CD4-positive, alpha-beta memory T cell (primary cell): Measurements from ENCODE around the gene RNF133. TPM values are rescaled to one million over a fixed set of nuclear protein-coding genes. Genes with fewer than 3 reads are reported as not detected.
"Not testable (repeated sequence)": the region's sequence is repeated elsewhere in the genome, so short reads cannot be mapped to it uniquely, and the experiment has no call there.

ENCODE experiments used
- CTCF ChIA-PET: fragments of 350-600 bp; sonication (Branson Sonifier 250); formaldehyde crosslinking; loops from one replicate; lab custom pipeline; 2021; ENCODE audit warnings: inconsistent platforms; ENCODE audit not compliant: partially characterized antibody; lab: Charles Lee
- POLR2A ChIA-PET: fragments of 350-600 bp; sonication (Branson Sonifier 250); formaldehyde crosslinking; loops from one replicate; lab custom pipeline; 2021; ENCODE audit not compliant: partially characterized antibody; lab: Charles Lee
- DNase-seq, 5 donors: peaks; one replicate each; pipeline versions ENCODE4 v3.0.0 to v3.0.0-alpha.2; 2020 to 2022; ENCODE audit warnings: mixed read lengths in 1 of 5
- H3K27ac ChIP-seq: one replicate; pipeline ENCODE4 v1.7.0; 2013; ENCODE audit warnings: low read depth, low read length
- H3K27me3 ChIP-seq: 2 replicates; pipeline ENCODE4 v1.7.0; 2013; ENCODE audit warnings: mild to moderate bottlenecking, low read length, moderate library complexity; ENCODE audit not compliant: insufficient read depth
- H3K36me3 ChIP-seq: 2 replicates; pipeline ENCODE4 v1.7.0; 2013; ENCODE audit warnings: mild to moderate bottlenecking, low read length, moderate library complexity; ENCODE audit not compliant: insufficient read depth
- H3K4me1 ChIP-seq: 2 replicates; pipeline ENCODE4 v1.7.0; 2013; ENCODE audit warnings: mild to moderate bottlenecking, low read length, moderate library complexity; ENCODE audit not compliant: insufficient read depth
- H3K4me3 ChIP-seq, 2 donors: one replicate each; pipeline ENCODE4 v1.7.0; 2013; ENCODE audit warnings: low read length in 2 of 2, mild to moderate bottlenecking in 1 of 2
- H3K9me3 ChIP-seq, 2 donors: one replicate each; pipeline ENCODE4 v1.7.0; 2013; ENCODE audit warnings: low read length in 2 of 2, control low read depth in 1 of 2; ENCODE audit not compliant: control insufficient read depth in 1 of 2
- H3K27ac Mint-ChIP-seq, 7 donors: one replicate each; pipeline ENCODE4 v1.8.0; 2020 to 2021; ENCODE audit warnings: mixed read lengths in 7 of 7, mild to moderate bottlenecking in 6 of 7, inconsistent platforms in 3 of 7, moderate library complexity in 3 of 7
- H3K27me3 Mint-ChIP-seq, 2 donors: one replicate each; pipeline ENCODE4 v1.8.0; 2020 to 2021; ENCODE audit warnings: mixed read lengths in 2 of 2
- H3K36me3 Mint-ChIP-seq, 2 donors: one replicate each; pipeline ENCODE4 v1.8.0; 2020 to 2021; ENCODE audit warnings: mixed read lengths in 2 of 2, inconsistent platforms in 1 of 2, mild to moderate bottlenecking in 1 of 2
- H3K4me1 Mint-ChIP-seq, 4 donors: one replicate each; pipeline ENCODE4 v1.8.0; 2020 to 2021; ENCODE audit warnings: mixed read lengths in 4 of 4, mild to moderate bottlenecking in 1 of 4
- H3K4me3 Mint-ChIP-seq, 8 donors: one replicate each; pipeline ENCODE4 v1.8.0; 2020 to 2021; ENCODE audit warnings: mixed read lengths in 8 of 8, mild to moderate bottlenecking in 7 of 8, moderate library complexity in 6 of 8, inconsistent platforms in 3 of 8
- H3K9me3 Mint-ChIP-seq, 8 donors: one replicate each; pipeline ENCODE4 v1.8.0; 2020 to 2021; ENCODE audit warnings: mixed read lengths in 8 of 8, mild to moderate bottlenecking in 5 of 8, inconsistent platforms in 3 of 8, moderate library complexity in 1 of 8
- intact Hi-C: fragments of 100-400 bp; cut with micrococcal nuclease; formaldehyde crosslinking; loops from one replicate; pipeline ENCODE4 v1.15.1; 2023
- polyA plus RNA-seq, 2 donors: library from polyadenylated mRNA; unstranded; fragments of 300-500 nt; fragmentation: Illumina TruSeq; gene quantifications; one replicate each; pipeline ENCODE4 v1.2.3, GENCODE V29; 2021
- total RNA-seq, 2 experiments: library from RNA; stranded (reverse); gene quantifications; one replicate each; pipeline ENCODE4 v1.2.3, GENCODE V29; 2021

Gene RNF133
- total and polyA plus RNA-seq, 4 experiments from 2014 or later, result not detected

DNA sequence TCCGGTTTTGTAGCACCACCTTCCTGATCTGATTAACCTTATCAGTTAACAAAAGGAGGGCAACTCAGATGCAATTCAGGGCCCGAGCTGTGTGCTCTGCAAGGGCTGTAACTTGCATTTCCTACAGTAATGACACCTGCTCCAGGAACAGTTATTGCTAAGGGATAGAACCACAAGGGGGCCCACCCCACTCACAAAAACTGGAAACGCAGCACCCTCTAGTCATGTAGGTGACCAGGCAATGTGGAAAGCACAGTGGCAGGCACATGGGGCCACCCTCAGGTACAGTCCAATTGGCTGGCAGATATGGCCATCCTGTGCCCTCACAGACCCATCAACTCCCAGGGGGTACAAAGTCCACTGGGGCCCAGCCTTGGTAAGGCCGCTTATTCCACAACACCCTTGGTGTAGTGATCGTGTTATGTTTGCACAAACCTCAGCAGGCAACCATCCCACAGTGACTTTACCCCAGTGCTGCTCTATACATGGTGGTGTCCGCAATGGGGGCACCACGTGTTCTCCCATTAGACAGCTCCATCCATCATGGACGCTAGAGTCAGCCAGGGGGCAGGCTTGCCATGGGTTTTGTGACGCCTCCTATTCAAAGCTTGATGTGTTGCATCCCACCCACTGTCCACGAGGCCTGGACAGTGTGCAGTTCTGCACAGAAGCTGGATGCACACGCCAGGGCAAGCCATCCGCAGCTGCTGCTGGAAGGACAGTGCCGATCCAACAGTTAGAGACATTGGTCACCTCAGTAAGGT, 9.4 kb downstream of the RNF133 start:
- H3K27ac Mint-ChIP-seq, result no peak overlapping the region
- H3K27me3 Mint-ChIP-seq, result no peaks in the 10 kb centered on the region
- peaks cover 0 to 14% (median 7%) of the 10 kb centered on the region in 8 donors for H3K9me3 Mint-ChIP-seq
- Histone ChIP-seq H3K27me3 (no peaks in the 10 kb centered on the region), H3K4me1 (no peaks in the 10 kb centered on the region), H3K9me3 (no peaks in the 10 kb centered on the region), H3K4me3 (no peak overlapping the region), H3K27ac (no peak overlapping the region), H3K36me3 (no peaks in the 10 kb centered on the region)
- POLR2A ChIA-PET, result no interaction called here
- H3K36me3 Mint-ChIP-seq, result no peaks in the 10 kb centered on the region
- no peak overlapping the region for H3K4me3 Mint-ChIP-seq
- no peak for DNase-seq
- intact Hi-C loops, result loop anchor here (2.0 kb wide), 1 partner anchor 57 kb away; no protein-coding TSS in a partner anchor
- CTCF ChIA-PET, result no interaction called here
- no peaks in the 10 kb centered on the region for H3K4me1 Mint-ChIP-seq

DNA sequence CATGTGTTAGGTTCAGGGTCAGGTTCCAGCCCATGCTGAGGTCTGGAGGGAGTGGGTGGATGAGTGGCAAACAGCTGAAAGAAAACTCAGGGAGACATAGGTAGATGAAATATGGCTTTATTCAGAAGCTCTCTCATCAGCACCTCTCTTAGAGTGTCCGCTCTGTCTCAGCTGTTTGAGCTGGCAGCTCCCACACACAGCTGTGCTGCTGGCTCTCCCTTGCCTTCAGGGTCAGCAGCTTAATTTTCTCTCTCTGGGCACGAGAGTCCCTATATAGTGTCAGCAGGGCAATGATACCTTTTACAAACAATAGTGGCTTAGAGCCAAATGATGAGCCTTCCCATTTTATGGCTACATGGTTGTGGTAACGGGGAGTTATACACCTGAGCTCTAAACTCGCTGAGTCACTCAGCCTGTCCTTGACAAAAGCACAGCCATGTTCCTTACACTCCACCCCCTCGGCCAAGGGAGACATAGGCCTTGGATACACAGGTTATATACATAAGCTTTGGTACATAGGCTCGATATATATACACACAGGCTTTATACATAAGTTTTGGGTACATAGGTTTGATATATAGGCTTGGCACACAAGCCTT, 10.4 kb downstream of the RNF133 start:
- CTCF ChIA-PET, result no interaction called here
- intact Hi-C loops, result no loop called here
- Histone ChIP-seq H3K27me3 (no peaks in the 10 kb centered on the region), H3K4me1 (no peaks in the 10 kb centered on the region), H3K27ac (no peak overlapping the region), H3K36me3 (no peaks in the 10 kb centered on the region), H3K4me3 (no peak overlapping the region), H3K9me3 (no peaks in the 10 kb centered on the region)
- no peak overlapping the region for H3K27ac Mint-ChIP-seq
- POLR2A ChIA-PET, result no interaction called here
- no peaks in the 10 kb centered on the region for H3K27me3 Mint-ChIP-seq
- no peak for DNase-seq
- H3K4me3 Mint-ChIP-seq, result no peak overlapping the region
- no peaks in the 10 kb centered on the region for H3K36me3 Mint-ChIP-seq
- H3K4me1 Mint-ChIP-seq, result no peaks in the 10 kb centered on the region
- peaks cover 0 to 14% (median 6%) of the 10 kb centered on the region in 8 donors for H3K9me3 Mint-ChIP-seq

DNA sequence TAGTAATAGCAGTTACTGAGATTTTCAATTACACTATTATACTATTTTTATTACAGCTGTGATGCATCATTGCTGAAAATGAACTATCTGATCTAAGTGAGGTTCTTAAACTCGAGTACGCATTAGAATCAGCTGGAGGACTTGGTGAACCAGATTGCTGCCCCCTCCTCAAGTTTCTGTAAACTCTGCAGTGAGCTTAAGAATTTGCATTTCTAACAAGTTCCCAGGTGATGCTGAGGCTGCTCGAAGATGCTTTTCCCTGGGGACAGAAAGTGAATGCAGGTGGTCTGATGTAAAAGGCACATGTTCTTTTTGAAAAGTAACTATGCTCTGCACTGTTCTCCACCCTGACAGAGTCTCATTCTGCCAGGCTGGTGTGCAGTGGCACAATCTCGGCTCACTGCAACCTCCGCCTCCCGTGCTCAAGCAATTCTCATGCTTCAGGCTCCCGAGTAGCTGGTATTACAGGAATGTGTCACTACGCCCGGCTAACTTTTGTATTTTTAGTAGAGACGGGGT, 12.5 kb downstream of the RNF133 start:
- DNase-seq, result no peak
- intact Hi-C loops, result no loop called here

DNA sequence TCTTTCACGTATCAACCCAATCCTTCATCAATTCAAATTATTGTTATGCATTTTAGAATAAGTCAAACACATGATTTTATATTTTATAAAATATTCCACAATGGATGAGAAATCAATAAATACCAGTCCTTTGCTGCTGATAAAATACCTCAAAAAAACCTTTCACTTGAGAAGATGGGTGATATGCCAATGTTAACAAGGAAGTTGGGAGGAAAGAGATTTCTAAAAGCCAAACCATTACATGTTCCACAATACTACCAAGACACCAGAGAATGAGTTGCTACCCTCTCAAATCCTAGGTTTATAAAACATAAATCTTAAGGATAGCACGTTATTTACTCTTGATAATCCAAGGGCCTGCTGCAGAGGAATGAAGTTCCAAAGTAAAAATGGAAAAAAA, 14.4 kb downstream of the RNF133 start:
- Mint-ChIP-seq H3K27ac (no peak overlapping the region), H3K4me3 (no peak overlapping the region), H3K9me3 (peaks cover 0 to 11% (median 2%) of the 10 kb centered on the region in 8 donors), H3K36me3 (no peaks in the 10 kb centered on the region), H3K27me3 (no peaks in the 10 kb centered on the region), H3K4me1 (no peaks in the 10 kb centered on the region)
- intact Hi-C loops, result no loop called here
- POLR2A ChIA-PET, result no interaction called here
- DNase-seq, result no peak
- H3K36me3 ChIP-seq, result no peaks in the 10 kb centered on the region
- no peaks in the 10 kb centered on the region for H3K9me3 ChIP-seq
- CTCF ChIA-PET, result no interaction called here
- no peak overlapping the region for H3K4me3 ChIP-seq
- H3K27me3 ChIP-seq, result no peaks in the 10 kb centered on the region
- H3K4me1 ChIP-seq, result no peaks in the 10 kb centered on the region
- no peak overlapping the region for H3K27ac ChIP-seq

More for the DNA sequence above, 12.5 kb downstream of the RNF133 start:
- ChIA-PET POLR2A (no interaction called here), CTCF (interaction anchor here (1.0 kb wide), 1 partner anchor 14 kb away, joined by 4 read pairs; no protein-coding TSS in a partner anchor)
- Histone ChIP-seq H3K4me1 (no peaks in the 10 kb centered on the region), H3K27me3 (no peaks in the 10 kb centered on the region), H3K9me3 (no peaks in the 10 kb centered on the region), H3K36me3 (no peaks in the 10 kb centered on the region), H3K27ac (no peak overlapping the region), H3K4me3 (no peak overlapping the region)
- H3K27ac Mint-ChIP-seq, result no peak overlapping the region
- peaks cover 0 to 4% (median 2%) of the 10 kb centered on the region in 8 donors for H3K9me3 Mint-ChIP-seq
- no peaks in the 10 kb centered on the region for H3K4me1 Mint-ChIP-seq
- no peaks in the 10 kb centered on the region for H3K27me3 Mint-ChIP-seq
- no peaks in the 10 kb centered on the region for H3K36me3 Mint-ChIP-seq
- H3K4me3 Mint-ChIP-seq, result no peak overlapping the region

DNA sequence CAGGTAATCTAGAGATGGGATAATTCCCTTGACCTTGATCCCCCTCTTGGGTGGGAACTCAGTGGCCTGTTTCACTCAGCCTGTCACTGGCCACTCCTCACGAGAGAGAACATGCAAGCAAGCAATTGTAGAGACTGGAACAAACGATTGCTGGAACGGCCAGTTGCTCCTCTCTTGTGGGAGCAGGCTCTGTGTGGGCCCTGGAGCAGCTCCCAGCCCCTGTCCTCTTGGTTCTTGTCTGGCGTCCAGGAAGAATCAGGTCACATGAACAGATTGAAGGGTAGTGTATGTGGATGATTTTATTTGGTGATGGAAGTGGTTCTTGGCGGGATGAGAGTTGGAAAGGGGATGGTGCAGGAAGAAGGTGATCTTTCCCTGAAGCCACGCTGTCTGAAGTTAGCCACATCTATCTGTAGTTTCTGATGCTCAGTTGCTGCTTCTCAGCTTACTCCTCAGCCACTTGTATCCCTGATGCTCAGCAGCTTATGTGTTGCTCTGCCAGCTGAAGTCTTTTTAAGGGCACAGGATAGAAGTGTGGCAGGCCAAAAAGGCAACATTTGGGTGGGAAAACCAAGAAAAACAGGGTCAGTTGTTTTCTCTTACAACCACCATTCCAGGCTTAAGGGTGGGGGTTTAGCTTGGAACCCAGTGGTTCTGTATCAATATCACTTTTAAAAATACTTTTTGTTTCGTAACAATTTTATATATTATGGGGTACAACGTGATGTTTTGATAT, 15.9 kb downstream of the RNF133 start:
- Histone ChIP-seq H3K27me3 (no peaks in the 10 kb centered on the region), H3K4me1 (no peaks in the 10 kb centered on the region), H3K9me3 (no peaks in the 10 kb centered on the region), H3K4me3 (no peak overlapping the region), H3K27ac (no peak overlapping the region), H3K36me3 (no peaks in the 10 kb centered on the region)
- ChIA-PET POLR2A (no interaction called here), CTCF (no interaction called here)
- H3K4me3 Mint-ChIP-seq, result no peak overlapping the region
- no peak overlapping the region for H3K27ac Mint-ChIP-seq
- no peak for DNase-seq
- no peaks in the 10 kb centered on the region for H3K27me3 Mint-ChIP-seq
- H3K36me3 Mint-ChIP-seq, result no peaks in the 10 kb centered on the region
- intact Hi-C loops, result no loop called here
- H3K4me1 Mint-ChIP-seq, result no peaks in the 10 kb centered on the region
- H3K9me3 Mint-ChIP-seq, result peaks cover 2 to 14% (median 4%) of the 10 kb centered on the region in 8 donors

DNA sequence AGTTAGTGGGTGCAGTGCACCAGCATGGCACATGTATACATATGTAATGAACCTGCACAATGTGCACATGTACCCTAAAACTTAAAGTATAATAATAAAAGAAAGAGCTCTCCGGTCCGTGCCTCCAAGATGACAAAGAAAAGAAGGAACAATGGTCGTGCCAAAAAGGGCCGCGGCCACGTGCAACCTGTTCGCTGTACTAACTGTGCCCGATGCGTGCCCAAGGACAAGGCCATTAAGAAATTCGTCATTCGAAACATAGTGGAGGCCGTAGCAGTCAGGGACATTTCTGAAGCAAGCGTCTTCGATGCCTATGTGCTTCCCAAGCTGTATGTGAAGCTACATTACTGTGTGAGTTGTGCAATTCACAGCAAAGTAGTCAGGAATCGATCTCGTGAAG, 17.7 kb downstream of the RNF133 start:
- H3K9me3 ChIP-seq, POLR2A ChIA-PET, H3K27ac Mint-ChIP-seq, H3K4me3 Mint-ChIP-seq, CTCF ChIA-PET, H3K27ac ChIP-seq, H3K4me1 Mint-ChIP-seq, H3K4me3 ChIP-seq, DNase-seq, H3K4me1 ChIP-seq, intact Hi-C loops, H3K36me3 ChIP-seq, H3K27me3 Mint-ChIP-seq, H3K36me3 Mint-ChIP-seq, H3K27me3 ChIP-seq: not testable (repeated sequence)
- H3K9me3 Mint-ChIP-seq, result peaks cover 2 to 10% (median 4%) of the 10 kb centered on the region in 8 donors

DNA sequence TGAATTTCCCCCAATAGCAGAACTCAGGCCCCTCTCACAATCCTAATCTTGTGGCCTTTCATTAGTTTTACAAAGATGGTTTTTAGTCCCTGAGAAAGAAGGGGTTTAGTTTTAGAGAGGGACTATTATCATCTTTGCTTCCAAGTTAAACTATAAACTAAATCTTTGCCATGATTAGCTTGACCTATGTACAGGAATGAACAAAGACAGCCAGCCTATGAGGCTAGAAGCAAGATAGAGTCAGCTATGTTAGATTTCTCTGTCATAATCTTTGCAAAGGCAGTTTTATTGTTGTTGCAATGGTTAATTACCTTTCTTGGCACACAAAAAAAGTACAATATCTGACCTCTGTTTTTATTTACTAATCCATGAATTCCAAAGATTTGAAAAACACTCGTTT, 19.1 kb downstream of the RNF133 start:
- H3K9me3 Mint-ChIP-seq, result peaks cover 2 to 14% (median 4%) of the 10 kb centered on the region in 8 donors
- no peaks in the 10 kb centered on the region for H3K4me1 Mint-ChIP-seq
- ChIA-PET CTCF (no interaction called here), POLR2A (no interaction called here)
- Histone ChIP-seq H3K4me3 (no peak overlapping the region), H3K4me1 (no peaks in the 10 kb centered on the region), H3K27ac (no peak overlapping the region), H3K36me3 (no peaks in the 10 kb centered on the region), H3K9me3 (no peaks in the 10 kb centered on the region), H3K27me3 (no peaks in the 10 kb centered on the region)
- DNase-seq, result no peak
- no peaks in the 10 kb centered on the region for H3K36me3 Mint-ChIP-seq
- H3K27me3 Mint-ChIP-seq, result no peaks in the 10 kb centered on the region
- no peak overlapping the region for H3K4me3 Mint-ChIP-seq
- no peak overlapping the region for H3K27ac Mint-ChIP-seq
- intact Hi-C loops, result no loop called here
